Measurements from ENCODE around the gene KLHL7. TPM values are rescaled to one million over a fixed set of nuclear protein-coding genes. Genes with fewer than 3 reads are reported as not detected.

The KLHL7 gene
- total and polyA plus RNA-seq, 12 donors: 27.1 to 159 (median 138) TPM

DNA sequence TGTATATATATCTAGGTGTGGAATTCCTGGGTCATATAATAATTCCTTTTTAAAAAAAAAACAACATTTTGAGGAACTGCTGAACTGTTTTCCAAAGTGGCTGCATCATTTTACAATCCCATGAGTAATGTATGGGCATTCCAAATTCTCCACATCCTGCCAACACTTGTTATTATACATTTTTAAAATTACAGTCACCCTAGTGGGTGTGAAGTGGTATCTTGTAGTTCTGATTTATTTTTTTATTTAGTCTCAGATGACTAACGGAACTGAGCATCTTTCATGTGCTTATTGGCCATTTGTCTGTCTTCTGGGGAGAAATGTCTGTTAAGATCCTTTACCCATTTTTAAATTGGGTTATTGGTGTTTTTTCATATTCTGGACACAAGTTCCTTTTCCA is 12.0 kb upstream of the KLHL7 start:
- H3K36me3 ChIP-seq: no peaks in the 10 kb centered on the region
- TF ChIP-seq, protein P1, sequence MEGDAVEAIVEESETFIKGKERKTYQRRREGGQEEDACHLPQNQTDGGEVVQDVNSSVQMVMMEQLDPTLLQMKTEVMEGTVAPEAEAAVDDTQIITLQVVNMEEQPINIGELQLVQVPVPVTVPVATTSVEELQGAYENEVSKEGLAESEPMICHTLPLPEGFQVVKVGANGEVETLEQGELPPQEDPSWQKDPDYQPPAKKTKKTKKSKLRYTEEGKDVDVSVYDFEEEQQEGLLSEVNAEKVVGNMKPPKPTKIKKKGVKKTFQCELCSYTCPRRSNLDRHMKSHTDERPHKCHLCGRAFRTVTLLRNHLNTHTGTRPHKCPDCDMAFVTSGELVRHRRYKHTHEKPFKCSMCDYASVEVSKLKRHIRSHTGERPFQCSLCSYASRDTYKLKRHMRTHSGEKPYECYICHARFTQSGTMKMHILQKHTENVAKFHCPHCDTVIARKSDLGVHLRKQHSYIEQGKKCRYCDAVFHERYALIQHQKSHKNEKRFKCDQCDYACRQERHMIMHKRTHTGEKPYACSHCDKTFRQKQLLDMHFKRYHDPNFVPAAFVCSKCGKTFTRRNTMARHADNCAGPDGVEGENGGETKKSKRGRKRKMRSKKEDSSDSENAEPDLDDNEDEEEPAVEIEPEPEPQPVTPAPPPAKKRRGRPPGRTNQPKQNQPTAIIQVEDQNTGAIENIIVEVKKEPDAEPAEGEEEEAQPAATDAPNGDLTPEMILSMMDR (IDR thresholded peaks at IDR 0.05): no peak
- ATAC-seq (no peak), DNase-seq (no peak)
- no peaks in the 10 kb centered on the region for H3K4me1 ChIP-seq
- WGBS, 2 donors: 73 to 86% methylated on average over 1 of the region's 1 CpG
- no peaks in the 10 kb centered on the region for H3K27me3 ChIP-seq
- no peak overlapping the region for H3K27ac ChIP-seq
- H3K9me3 ChIP-seq: peaks cover 0 to 11% (median 0%) of the 10 kb centered on the region in 11 donors
- intact Hi-C loops (cut with DNase I): no loop called here
- H3K4me3 ChIP-seq: no peak overlapping the region

DNA sequence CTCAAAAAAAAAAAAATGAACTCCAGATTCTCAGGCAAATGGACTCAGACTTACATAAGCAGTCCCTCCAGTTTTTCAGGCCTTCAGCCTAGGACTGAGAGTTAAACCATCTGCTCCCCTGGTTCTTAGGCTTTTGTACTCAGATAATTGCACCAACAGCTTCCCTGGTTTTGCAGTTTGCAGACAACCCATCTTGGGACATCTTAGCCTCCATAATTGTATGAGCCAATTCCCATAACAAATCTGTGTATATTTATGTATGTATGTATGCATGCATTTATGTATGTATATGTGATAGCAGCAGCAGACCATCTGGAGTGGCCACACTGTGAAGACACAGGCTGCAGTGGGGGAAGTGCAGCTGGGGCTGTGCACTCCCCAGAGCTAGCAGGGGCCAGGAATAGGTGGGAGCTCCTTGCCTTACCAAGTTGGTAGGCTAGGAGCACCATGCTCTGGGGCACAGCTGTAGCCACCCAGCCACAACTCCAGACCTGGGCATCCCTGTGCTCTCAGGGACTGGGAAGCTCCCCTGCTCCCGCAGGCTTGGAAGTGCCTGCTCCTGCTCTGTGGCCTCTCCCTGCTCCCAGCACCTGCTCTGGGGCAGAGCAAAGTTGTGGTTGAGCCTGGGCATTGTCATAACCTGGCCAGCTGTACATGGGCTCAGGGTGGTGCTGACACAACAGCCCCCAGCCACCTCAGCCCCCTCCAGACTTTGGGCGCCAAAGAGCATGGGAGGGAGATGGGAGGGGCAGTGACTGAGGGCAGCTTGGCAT is 8.9 kb upstream of the KLHL7 start:
- DNase-seq: no peak
- 92 to 97% methylated on average over 2 of the region's 2 CpGs for WGBS, 2 donors
- peaks cover 0 to 11% (median 0%) of the 10 kb centered on the region in 11 donors for H3K9me3 ChIP-seq
- no peaks in the 10 kb centered on the region for H3K27me3 ChIP-seq
- TF ChIP-seq, protein P1 (IDR thresholded peaks at IDR 0.05): no peak
- peak in 1 of 8 donors; percentile 35 for ATAC-seq
- no peak overlapping the region for H3K27ac ChIP-seq
- peaks cover 0 to 10% (median 0%) of the 10 kb centered on the region in 9 donors for H3K4me1 ChIP-seq
- H3K36me3 ChIP-seq: no peaks in the 10 kb centered on the region
- H3K4me3 ChIP-seq: no peak overlapping the region
- intact Hi-C loops (cut with DNase I): no loop called here

DNA sequence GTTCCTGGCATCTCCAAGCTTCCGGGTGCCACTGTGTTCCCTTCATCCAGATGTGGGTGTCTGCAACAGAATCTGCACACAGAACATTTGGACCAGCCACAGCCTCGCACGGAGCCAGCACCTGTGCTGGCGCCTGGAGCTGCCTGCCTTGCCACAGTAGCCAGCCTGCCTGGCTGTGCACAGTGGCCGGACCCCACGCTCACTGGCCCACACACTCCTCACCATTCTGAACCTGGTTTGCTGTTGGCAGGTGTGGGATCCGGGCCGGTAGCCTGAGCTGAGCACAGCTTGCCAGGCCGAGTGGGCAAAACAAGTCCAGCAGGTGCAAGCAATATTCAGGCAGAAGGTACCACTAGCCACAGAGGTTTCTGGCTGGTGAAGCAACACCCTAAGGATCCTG is 7.6 kb upstream of the KLHL7 start:
- ATAC-seq (peak in 1 of 8 donors; percentile 35), DNase-seq (no peak)
- TF ChIP-seq, protein P1 (IDR thresholded peaks at IDR 0.05): no peak
- peaks cover 0 to 10% (median 0%) of the 10 kb centered on the region in 9 donors for H3K4me1 ChIP-seq
- no peak overlapping the region for H3K4me3 ChIP-seq
- intact Hi-C loops (cut with DNase I): no loop called here
- WGBS, 2 donors: 94 to 96% methylated on average over 9 of the region's 9 CpGs
- no peaks in the 10 kb centered on the region for H3K36me3 ChIP-seq
- peaks cover 0 to 21% (median 0%) of the 10 kb centered on the region in 11 donors for H3K9me3 ChIP-seq
- no peaks in the 10 kb centered on the region for H3K27me3 ChIP-seq
- H3K27ac ChIP-seq: no peak overlapping the region

DNA sequence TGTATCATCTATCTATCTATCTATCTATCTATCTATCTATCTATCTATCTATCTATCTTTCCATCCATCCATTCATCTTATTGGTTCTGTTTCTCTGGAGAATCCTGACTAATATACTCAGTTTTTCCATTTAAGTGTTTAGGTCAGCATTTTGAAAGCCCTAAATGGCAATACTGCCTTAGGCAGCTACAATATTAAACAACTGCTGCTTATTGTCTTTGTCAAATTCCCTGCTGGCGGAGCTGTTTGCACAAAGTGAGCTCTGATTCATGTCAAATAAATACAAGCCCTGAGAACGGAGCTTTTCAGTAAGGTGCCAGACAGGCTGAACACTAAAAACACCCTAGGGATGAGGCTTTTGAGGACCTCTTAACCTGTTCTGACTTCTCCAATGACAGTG is 7.1 kb upstream of the KLHL7 start:
- WGBS, 2 donors: 79 to 83% methylated on average over 2 of the region's 2 CpGs
- DNase-seq: no peak
- Histone ChIP-seq H3K4me3 (no peak overlapping the region), H3K4me1 (peaks cover 0 to 10% (median 0%) of the 10 kb centered on the region in 9 donors), H3K36me3 (no peaks in the 10 kb centered on the region), H3K27me3 (no peaks in the 10 kb centered on the region), H3K9me3 (peaks cover 0 to 21% (median 0%) of the 10 kb centered on the region in 11 donors), H3K27ac (no peak overlapping the region)
- intact Hi-C loops (cut with DNase I): no loop called here
- no peak for ATAC-seq
- TF ChIP-seq, protein P1 (IDR thresholded peaks at IDR 0.05): no peak
